Measurements from ENCODE around the gene ARID1A.

ARID1A gene

DNA sequence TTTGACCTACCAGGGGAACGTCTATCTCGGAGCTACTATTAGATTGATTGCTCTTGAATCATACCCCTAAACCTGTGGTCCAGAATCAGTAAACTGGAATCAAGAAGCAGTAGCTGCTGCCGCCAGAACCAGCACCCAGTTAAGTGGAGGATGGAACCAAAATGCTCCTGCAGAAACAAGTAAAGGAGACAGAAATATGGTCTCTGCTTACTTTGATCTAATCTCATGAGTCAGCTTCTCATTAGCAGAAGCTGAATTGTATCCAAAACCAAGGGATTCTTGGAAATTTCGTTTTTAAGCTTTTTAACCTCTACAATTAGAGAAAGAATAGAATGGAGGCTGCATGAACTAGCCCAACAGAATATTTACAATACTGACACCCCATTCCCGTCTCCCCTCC, 49.4 kb downstream of the ARID1A start:
- intact Hi-C loops (cut with DNase I) = no loop called here
- no peak for DNase-seq

DNA sequence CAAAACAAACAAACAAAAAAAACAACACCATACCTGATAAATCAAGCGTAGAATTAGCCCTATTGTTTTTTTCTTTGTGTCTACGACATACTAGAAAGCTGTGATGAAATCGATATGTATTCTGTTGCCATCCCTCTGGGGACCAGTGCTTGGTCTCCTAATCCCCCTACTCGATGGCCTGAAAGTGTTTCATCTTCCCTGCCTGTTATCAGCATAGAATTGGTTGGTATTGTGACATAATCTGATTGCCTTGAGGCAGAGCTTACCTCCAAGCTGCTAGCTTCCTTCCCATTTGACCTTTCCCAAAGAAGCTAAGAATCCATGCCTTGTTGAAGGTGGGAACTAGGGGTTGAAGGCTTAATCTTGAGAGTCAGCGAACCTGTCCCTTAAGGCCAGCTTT, 51.2 kb downstream of the ARID1A start:
- intact Hi-C loops (cut with DNase I) = no loop called here
- no peak for DNase-seq

DNA sequence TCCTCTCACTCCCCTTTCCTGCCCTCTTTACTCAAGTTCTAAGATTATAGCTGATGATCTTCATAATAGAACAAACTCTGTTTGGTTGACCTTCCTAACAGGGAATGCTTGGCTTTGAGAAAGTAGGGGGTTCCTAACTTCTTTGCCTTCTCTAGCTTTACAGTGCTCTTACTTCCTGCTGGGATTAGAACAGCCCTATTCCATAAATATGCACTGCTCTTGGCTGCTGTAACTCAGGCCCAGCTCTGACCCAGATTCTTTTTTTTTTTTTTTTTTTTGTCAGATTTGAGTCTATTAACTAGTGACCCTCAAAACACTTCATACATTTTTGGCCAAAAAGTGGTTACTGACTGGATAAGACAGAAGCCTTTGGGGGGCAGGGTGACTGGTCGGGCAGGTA, 52.5 kb downstream of the ARID1A start:
- DNase-seq = no peak
- intact Hi-C loops (cut with DNase I) = no loop called here

DNA sequence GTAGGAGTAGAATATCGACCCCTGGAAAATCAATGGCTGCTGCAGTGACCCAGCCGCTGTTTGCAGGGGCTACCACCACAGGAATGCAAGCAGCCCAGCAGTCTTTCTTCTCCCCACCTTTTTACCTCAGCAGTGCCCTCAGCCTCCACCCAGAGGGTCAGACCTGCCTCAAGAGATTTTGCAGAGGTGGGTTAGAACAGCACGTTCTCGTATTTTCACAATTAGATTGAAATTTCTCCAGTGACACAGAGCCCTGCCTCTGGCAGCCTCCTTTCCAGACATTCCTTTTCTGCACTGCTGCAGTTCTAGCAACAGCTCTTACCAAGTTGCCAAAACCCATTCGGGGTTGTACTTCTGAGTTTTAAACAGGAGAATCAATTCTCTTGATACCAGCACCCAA, 53.6 kb downstream of the ARID1A start:
- peak in 1 of 42 donors; percentile 13 for DNase-seq
- intact Hi-C loops (cut with DNase I) = no loop called here

DNA sequence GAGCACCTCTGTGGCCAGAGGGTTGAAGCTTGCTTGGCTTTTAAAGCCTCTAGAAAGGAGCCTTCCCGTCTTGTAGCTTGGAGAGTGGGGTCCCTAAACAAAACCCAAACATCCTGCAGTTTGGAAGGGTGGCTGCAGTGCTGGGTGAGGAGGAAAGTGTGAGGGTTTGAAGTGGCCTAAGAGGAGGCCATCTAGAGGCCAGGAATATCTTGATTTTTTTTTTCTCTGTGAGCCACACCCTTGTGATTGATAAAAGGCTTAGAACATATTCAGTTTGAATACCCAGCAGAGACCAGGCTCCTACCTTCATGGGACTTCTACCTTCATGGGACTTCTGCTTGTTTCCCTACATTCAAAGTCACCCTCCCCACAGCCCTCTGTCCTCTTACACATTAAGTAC, 54.6 kb downstream of the ARID1A start:
- DNase-seq = no peak
- intact Hi-C loops (cut with DNase I) = no loop called here

DNA sequence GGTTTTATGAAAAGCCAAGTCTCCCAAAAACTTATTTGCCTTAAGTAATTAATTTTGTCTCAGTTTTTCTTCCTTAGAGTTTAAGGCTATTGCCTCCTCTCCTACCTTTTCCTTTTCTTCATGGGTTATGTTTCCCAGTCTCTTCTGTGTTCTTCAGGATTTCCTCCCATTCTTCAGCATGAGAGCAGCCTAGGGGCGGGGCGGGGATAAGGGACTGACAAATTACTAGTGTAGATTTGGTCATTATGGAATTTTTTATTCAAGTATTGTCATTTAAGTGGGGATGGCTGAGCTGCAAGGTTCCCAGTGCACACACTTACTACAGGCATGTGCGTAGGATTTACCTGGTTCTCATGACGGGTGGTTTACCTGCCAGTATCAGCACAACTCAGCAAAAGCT, 56.7 kb downstream of the ARID1A start:
- intact Hi-C loops (cut with DNase I) = no loop called here
- DNase-seq = no peak

DNA sequence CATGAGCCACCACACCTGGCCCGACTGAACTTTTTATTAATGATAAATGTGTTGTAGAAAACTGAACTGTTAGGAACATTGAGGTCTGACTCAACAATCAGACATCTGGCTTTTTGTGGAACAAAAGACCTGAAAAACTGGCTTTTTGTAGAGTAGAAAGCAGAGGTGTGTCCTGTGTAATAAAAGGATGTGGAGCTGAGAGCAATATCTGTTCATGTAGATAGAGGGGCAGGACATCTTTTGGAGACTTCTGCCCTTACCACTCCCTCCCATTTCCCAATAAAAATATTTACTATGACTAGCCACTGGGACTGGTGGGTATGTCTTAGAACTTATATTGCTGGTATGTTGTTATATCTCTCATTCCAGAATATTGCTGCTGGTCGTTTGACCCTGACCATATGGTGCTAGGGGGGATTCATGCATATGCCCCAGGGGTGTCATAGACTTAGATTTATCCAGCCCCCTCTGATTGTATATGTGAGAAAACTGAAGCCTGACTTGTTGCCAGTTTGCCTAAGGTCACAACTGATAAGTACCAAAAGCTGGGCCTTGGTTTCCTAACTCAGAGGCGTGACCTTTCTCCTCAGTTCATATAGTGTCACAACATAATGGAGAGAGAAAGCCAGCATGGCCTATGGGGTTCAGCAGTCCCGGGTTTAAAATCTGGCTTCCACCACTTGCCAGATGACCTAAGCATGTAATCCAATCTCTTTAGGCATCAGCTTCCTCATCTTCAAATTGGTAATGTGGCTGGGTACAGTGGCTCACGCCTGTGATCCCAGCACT, 58.5 kb downstream of the ARID1A start:
- intact Hi-C loops (cut with DNase I) = no loop called here
- DNase-seq = no peak

DNA sequence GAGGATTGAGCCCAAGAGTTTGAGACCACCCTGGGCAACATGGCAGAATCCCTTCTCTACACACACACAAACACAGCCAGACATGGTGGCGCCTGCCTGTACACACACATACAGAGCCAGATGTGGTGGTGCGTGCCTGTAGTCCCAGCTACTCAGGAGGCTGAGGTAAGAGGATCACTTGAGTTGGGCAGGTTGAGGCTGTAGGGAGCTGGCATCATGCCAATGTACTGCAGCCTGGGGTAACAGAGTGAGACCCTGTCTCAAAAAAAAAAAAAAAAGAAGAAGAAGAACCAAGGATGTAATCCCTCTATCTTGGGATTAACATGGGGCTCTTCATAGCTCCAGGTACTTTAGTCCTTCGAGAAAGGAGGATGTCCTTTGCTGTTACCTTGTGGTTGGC, 62.5 kb downstream of the ARID1A start:
- no peak for DNase-seq
- intact Hi-C loops (cut with DNase I) = no loop called here

DNA sequence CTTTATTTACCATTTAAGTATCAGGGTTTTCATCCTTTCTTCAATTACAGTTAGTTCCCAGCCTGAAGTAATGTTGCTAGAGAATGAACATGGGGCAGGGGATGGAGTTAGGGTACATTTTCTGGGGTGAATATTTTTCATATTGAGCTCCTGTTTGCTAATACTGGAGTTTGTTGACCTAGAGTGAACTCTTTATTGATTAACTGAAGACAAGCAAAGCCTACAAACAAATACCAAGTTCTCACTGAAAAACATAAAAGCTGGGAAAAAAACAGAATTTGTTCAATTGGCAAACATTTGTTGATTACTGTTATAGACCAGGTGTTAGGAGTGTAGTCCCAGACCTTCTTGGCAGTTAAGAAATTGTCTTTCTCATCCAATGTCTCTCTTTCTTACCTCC, 63.7 kb downstream of the ARID1A start:
- DNase-seq = no peak
- intact Hi-C loops (cut with DNase I) = no loop called here

DNA sequence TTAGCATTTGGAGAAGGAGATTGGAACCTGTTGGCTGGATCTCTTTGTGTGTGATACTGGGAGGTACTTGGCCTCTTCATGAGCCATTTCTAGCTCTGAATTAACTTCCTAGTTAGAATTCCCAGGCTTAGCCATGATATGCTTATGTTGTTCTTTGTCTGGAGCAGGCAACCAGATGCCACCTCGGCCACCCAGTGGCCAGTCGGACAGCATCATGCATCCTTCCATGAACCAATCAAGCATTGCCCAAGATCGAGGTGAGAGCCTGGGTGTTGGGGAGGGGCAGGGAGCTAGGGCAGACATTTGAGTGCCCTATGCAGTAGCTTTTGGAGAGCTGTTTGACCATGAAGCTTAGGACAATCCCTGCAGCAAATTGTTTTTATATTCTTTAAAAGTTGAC, 65.4 kb downstream of the ARID1A start:
- DNase-seq = peak in 17 of 42 donors; percentile 18 to 70 (median 36)
- intact Hi-C loops (cut with DNase I) = no loop called here

DNA sequence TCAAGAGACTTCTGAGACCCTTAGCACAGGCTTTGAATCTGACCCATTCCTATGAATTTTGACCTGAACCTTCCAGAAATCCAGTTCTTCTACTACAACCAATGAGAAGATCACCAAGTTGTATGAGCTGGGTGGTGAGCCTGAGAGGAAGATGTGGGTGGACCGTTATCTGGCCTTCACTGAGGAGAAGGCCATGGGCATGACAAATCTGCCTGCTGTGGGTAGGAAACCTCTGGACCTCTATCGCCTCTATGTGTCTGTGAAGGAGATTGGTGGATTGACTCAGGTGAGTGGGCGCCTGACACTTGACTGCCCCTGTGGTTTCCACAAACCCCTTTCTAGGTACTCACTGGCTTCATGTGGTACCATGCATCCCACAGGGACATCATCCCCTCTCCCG, 71.9 kb downstream of the ARID1A start:
- intact Hi-C loops (cut with DNase I) = no loop called here

DNA sequence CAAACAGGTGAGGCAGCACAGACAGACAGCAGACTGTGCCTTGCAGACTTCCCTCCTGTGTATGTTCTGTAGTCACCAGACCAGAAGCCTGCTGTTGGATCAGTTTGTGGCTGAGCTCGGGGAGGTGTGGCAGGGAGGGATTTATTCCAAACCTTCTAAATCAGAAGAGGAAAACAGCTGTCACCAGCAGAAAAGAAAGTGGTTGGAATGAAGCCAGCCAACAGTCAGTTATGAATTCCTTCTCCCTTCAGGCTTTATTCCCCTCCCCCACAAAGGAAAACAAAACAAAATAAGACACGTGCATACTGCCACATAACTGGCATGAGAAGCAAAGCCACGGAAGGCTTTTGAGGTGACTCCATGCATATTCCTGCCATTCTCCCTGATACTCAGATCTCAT, 72.9 kb downstream of the ARID1A start:
- DNase-seq = no peak
- intact Hi-C loops (cut with DNase I) = no loop called here

More for the DNA sequence above, 71.9 kb downstream of the ARID1A start:
- DNase-seq = no peak

DNA sequence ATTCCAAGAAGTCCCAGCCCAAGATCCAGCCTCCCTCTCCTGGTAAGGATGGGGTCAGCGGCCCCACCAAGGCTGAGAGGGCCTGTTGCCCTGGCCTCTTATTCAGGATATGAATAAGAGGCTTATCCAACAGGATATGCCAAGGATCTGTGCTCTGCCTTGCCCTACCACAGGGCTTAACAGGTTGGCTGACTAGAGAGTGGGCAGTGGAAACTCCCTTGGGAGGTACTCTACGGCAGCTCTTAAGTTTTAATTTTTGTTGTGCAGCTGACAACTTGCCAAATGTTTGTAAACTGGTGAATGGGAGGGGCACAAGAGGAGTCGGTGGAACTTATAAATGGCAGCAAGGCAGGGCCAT, 75.4 kb downstream of the ARID1A start:
- no peak for DNase-seq
- intact Hi-C loops (cut with DNase I) = no loop called here

DNA sequence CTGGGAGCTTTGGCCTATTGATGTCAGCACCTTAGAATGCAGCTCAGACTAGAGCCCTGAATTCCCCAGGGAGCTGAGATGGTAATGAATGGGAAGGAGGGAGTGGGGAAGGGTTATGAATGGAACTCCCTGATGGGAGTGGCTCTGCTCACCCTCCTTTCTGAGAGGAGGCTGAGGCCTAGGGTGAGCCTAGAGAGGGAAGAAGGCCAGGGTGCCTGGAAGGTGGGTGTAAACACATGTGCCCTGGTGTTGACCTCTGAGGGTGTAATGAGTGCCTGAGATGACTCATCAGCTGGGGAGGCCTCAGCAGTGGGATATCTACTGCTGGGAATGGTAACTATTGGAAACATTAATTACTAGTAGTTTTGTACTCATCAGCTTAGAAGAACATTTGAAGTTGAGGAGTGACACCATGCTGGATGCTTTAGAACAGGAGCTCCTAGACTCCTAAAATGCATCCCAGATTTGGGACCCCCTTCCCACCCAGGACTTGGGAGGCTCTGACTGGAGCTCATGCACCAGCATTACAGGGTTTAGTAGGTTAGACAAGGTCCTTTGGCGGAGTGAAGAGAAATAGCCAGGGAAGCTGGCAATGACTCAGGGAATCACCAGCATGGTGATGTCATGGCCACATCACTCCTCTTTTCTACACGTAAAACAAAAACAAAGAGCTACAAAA, 76.0 kb downstream of the ARID1A start:
- intact Hi-C loops (cut with DNase I) = no loop called here
- peak in 37 of 42 donors; percentile 27 to 88 (median 64) for DNase-seq

DNA sequence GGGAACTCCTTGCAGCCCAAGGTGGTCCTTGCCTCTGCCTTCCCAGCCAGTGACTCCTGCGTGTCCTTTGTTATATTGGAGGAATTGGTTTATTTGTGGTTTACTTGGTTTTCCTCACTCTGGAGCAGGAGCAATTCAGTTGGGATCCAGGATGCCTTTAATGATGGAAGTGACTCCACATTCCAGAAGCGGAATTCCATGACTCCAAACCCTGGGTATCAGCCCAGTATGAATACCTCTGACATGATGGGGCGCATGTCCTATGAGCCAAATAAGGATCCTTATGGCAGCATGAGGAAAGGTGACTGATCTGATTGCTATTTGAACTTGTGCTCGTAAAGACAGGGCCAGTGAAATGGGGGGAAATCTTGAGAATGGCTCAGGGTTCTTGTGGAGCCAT, 76.9 kb downstream of the ARID1A start:
- no peak for DNase-seq

DNA sequence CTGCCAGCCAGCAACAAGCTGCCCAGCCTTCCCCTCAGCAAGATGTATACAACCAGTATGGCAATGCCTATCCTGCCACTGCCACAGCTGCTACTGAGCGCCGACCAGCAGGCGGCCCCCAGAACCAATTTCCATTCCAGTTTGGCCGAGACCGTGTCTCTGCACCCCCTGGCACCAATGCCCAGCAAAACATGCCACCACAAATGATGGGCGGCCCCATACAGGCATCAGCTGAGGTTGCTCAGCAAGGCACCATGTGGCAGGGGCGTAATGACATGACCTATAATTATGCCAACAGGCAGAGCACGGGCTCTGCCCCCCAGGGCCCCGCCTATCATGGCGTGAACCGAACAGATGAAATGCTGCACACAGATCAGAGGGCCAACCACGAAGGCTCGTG, 78.6 kb downstream of the ARID1A start:
- intact Hi-C loops (cut with DNase I) = no loop called here
- DNase-seq = no peak

More for the DNA sequence above, 76.9 kb downstream of the ARID1A start:
- intact Hi-C loops (cut with DNase I) = no loop called here

DNA sequence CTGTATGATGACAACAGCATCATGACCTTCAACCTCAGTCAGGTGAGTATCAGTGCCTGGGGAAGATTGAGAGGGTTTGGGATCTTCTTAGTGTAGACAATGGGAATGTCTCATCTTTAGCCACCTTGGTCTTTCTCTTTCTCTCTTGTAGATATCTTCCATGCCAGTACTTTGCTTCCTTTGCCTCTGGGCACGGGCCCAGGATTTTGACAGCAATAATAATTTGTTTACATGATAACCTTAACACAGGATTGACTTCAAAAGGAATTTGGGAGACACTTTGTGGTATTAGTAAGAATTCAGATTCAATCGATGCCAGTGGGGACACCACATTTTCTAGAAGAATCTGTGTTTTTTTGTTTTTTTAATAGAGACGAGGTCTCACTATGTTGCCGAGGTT, 79.9 kb downstream of the ARID1A start:
- DNase-seq = no peak
- intact Hi-C loops (cut with DNase I) = no loop called here

DNA sequence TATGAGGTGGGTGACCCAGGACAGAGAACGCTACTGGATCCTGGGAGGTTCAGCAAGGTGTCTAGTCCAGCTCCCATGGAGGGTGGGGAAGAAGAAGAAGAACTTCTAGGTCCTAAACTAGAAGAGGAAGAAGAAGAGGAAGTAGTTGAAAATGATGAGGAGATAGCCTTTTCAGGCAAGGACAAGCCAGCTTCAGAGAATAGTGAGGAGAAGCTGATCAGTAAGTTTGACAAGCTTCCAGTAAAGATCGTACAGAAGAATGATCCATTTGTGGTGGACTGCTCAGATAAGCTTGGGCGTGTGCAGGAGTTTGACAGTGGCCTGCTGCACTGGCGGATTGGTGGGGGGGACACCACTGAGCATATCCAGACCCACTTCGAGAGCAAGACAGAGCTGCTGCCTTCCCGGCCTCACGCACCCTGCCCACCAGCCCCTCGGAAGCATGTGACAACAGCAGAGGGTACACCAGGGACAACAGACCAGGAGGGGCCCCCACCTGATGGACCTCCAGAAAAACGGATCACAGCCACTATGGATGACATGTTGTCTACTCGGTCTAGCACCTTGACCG, 83.4 kb downstream of the ARID1A start:
- intact Hi-C loops (cut with DNase I) = no loop called here
- DNase-seq = no peak

DNA sequence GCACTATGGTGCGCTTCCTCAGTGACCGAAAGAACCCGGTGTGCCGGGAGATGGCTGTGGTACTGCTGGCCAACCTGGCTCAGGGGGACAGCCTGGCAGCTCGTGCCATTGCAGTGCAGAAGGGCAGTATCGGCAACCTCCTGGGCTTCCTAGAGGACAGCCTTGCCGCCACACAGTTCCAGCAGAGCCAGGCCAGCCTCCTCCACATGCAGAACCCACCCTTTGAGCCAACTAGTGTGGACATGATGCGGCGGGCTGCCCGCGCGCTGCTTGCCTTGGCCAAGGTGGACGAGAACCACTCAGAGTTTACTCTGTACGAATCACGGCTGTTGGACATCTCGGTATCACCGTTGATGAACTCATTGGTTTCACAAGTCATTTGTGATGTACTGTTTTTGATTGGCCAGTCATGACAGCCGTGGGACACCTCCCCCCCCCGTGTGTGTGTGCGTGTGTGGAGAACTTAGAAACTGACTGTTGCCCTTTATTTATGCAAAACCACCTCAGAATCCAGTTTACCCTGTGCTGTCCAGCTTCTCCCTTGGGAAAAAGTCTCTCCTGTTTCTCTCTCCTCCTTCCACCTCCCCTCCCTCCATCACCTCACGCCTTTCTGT, 84.6 kb downstream of the ARID1A start:
- intact Hi-C loops (cut with DNase I) = no loop called here
- DNase-seq = peak in 2 of 42 donors; percentile 21 to 26

DNA sequence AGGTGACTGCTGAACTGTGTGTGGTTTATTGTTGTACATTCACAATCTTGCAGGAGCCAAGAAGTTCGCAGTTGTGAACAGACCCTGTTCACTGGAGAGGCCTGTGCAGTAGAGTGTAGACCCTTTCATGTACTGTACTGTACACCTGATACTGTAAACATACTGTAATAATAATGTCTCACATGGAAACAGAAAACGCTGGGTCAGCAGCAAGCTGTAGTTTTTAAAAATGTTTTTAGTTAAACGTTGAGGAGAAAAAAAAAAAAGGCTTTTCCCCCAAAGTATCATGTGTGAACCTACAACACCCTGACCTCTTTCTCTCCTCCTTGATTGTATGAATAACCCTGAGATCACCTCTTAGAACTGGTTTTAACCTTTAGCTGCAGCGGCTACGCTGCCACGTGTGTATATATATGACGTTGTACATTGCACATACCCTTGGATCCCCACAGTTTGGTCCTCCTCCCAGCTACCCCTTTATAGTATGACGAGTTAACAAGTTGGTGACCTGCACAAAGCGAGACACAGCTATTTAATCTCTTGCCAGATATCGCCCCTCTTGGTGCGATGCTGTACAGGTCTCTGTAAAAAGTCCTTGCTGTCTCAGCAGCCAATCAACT, 85.5 kb downstream of the ARID1A start:
- intact Hi-C loops (cut with DNase I) = no loop called here
- no peak for DNase-seq
